Measurements from ENCODE around the gene TRMT61A.

TRMT61A gene

GRCh38 chr14:103528587-103529382 is at the start of gene TRMT61A:
Gene TRMT61A, plus strand, starts transcription at chr14:103529196. Its CDS starts 783 bp downstream, at chr14:103529979.
- DNase-seq = peak; percentile 68

GRCh38 chr14:103480595-103480994 is 48.4 kb upstream of the TRMT61A start:
- no peak for DNase-seq

GRCh38 chr14:103483600-103483999 is 45.4 kb upstream of the TRMT61A start:
- DNase-seq = no peak

GRCh38 chr14:103485504-103485903 is 43.5 kb upstream of the TRMT61A start:
- DNase-seq = no peak

- DNase-seq = no peak
Observed at GRCh38 chr14:103488071-103488470, 40.9 kb upstream of the TRMT61A start.

- DNase-seq = no peak
Observed at GRCh38 chr14:103488960-103489359, 40.0 kb upstream of the TRMT61A start.

- no peak for DNase-seq
Observed at GRCh38 chr14:103489621-103490020, 39.4 kb upstream of the TRMT61A start.

GRCh38 chr14:103491691-103492090 is 37.3 kb upstream of the TRMT61A start:
- DNase-seq = no peak

- no peak for DNase-seq
Observed at GRCh38 chr14:103492156-103492925, 36.7 kb upstream of the TRMT61A start.

- DNase-seq = no peak
Observed at GRCh38 chr14:103495854-103496253, 33.1 kb upstream of the TRMT61A start.

- no peak for DNase-seq
Observed at GRCh38 chr14:103496776-103497175, 32.2 kb upstream of the TRMT61A start.

GRCh38 chr14:103499709-103500108 is 29.3 kb upstream of the TRMT61A start:
- no peak for DNase-seq

GRCh38 chr14:103500148-103500990 is 28.6 kb upstream of the TRMT61A start:
- DNase-seq = peak; percentile 78

GRCh38 chr14:103501041-103501870 is 27.7 kb upstream of the TRMT61A start:
- no peak for DNase-seq

GRCh38 chr14:103501921-103502669 is 26.9 kb upstream of the TRMT61A start:
- DNase-seq = no peak

- no peak for DNase-seq
Observed at GRCh38 chr14:103502877-103503276, 26.1 kb upstream of the TRMT61A start.

GRCh38 chr14:103503296-103503695 is 25.7 kb upstream of the TRMT61A start:
- DNase-seq = no peak

- no peak for DNase-seq
Observed at GRCh38 chr14:103504991-103505565, 23.9 kb upstream of the TRMT61A start.

- no peak for DNase-seq
Observed at GRCh38 chr14:103507751-103508150, 21.2 kb upstream of the TRMT61A start.

GRCh38 chr14:103508521-103509329 is 20.3 kb upstream of the TRMT61A start:
- DNase-seq = no peak

Data from NCI-H1417 treated with DMSO at 0.1 percent for 48 hours (cell line).